Measurements from ENCODE around the gene HSPBP1. TPM values are rescaled to one million over a fixed set of nuclear protein-coding genes. Genes with fewer than 3 reads are reported as not detected.
A peak's percentile ranks its signal among the peaks of the same experiment; 100 is the strongest.

HSPBP1 gene
- total RNA-seq, 4 donors from 2014 or later = 24.2 to 48.4 (median 31.2) TPM

- WGBS, 2 donors = 0 to 1% methylated on average over 16 to 60 of the region's 76 CpGs
- intact Hi-C loops (cut with DNase I) = no loop called here
These were observed 20.9 kb downstream of the HSPBP1 start, which contains the start of gene PPP6R1 for GRCh38 chr19:55258828-55259539. PPP6R1 (minus strand) TSS chr19:55259017; CDS start chr19:55247103, 11,914 bp downstream.

GRCh38 chr19:55258476-55258827 lies 21.5 kb downstream of the HSPBP1 start:
- intact Hi-C loops (cut with DNase I) = no loop called here
- Histone ChIP-seq H3K4me3 (replicated peaks in 1 of 3) (peak overlapping the region; percentile 25 to 93 (median 88)), H3K36me3 (no peaks in the 10 kb centered on the region), H3K27ac (peak overlapping the region; percentile 56 to 88 (median 86)), H3K9me3 (no peaks in the 10 kb centered on the region), H3K27me3 (no peaks in the 10 kb centered on the region), H3K4me1 (peaks cover 47 to 50% of the 10 kb centered on the region in 2 donors)
- DNase-seq = peak; percentile 32 to 42
- no CpG with 5 or more reads among the region's 53 CpGs for WGBS, 2 donors
- TF ChIP-seq POLR2A (IDR thresholded peaks at IDR 0.05) (no peak), CTCF (IDR thresholded peaks at IDR 0.05) (no peak)

More at GRCh38 chr19:55258828-55259539, 20.9 kb downstream of the HSPBP1 start, which contains the start of gene PPP6R1:
- H3K9me3 ChIP-seq = no peaks in the 10 kb centered on the region
- peak within 1 kb of the TSS; percentile 87 to 90 (median 88) for H3K27ac ChIP-seq
- peak; percentile 97 to 98 for DNase-seq
- peak within 1 kb of the TSS; percentile 88 to 93 (median 91) for H3K4me3 ChIP-seq (replicated peaks in 1 of 3)
- no peaks in the 10 kb centered on the region for H3K36me3 ChIP-seq
- peak in 1 of 2 donors; percentile 83 for TF ChIP-seq POLR2A (IDR thresholded peaks at IDR 0.05)
- peak in 1 of 6 experiments; percentile 14 for TF ChIP-seq CTCF (IDR thresholded peaks at IDR 0.05)
- peaks cover 42 to 44% of the 10 kb centered on the region in 2 donors for H3K4me1 ChIP-seq
- H3K27me3 ChIP-seq = no peaks in the 10 kb centered on the region

- WGBS, 2 donors = 3 to 4% methylated on average over 46 to 48 of the region's 51 CpGs
- Histone ChIP-seq H3K27ac (peak overlapping the region; percentile 21 to 52 (median 44)), H3K4me1 (peaks cover 49 to 57% of the 10 kb centered on the region in 2 donors), H3K4me3 (replicated peaks in 1 of 3) (peak overlapping the region; percentile 88 to 93 (median 91)), H3K9me3 (no peaks in the 10 kb centered on the region), H3K36me3 (no peaks in the 10 kb centered on the region), H3K27me3 (no peaks in the 10 kb centered on the region)
- intact Hi-C loops (cut with DNase I) = no loop called here
- TF ChIP-seq POLR2A (IDR thresholded peaks at IDR 0.05) = no peak
- no peak for TF ChIP-seq CTCF (IDR thresholded peaks at IDR 0.05)
- DNase-seq = peak; percentile 11 to 28
These were observed 22.2 kb downstream of the HSPBP1 start for GRCh38 chr19:55257461-55258420.

- Histone ChIP-seq H3K9me3 (no peaks in the 10 kb centered on the region), H3K27ac (peak overlapping the region; percentile 44 to 52 (median 52)), H3K36me3 (no peaks in the 10 kb centered on the region), H3K27me3 (no peaks in the 10 kb centered on the region), H3K4me3 (replicated peaks in 1 of 3) (peak overlapping the region; percentile 88 to 93 (median 91)), H3K4me1 (peaks cover 49 to 66% of the 10 kb centered on the region in 2 donors)
- intact Hi-C loops (cut with DNase I) = no loop called here
- DNase-seq = peak; percentile 70 to 79
- WGBS, 2 donors = 36 to 40% methylated on average over 22 of the region's 22 CpGs
- TF ChIP-seq POLR2A (IDR thresholded peaks at IDR 0.05) (no peak), CTCF (IDR thresholded peaks at IDR 0.05) (no peak)
These were observed 23.1 kb downstream of the HSPBP1 start for GRCh38 chr19:55256562-55257460.
